Ovary (tissue), 9 donors: ENCODE data around the gene TARS3. TPM values are rescaled to one million over a fixed set of nuclear protein-coding genes. Genes with fewer than 3 reads are reported as not detected.

Experiments
- DNase-seq, 5 donors: peaks; one replicate each; pipeline ENCODE4 v3.0.0-alpha.2; 2019 to 2020
- H3K27ac ChIP-seq, 2 donors: fragments of 200-600 bp; one replicate each; pipeline versions ENCODE4 v1.5.1 to v1.8.0; 2019 to 2022
- H3K27me3 ChIP-seq: fragments of 200-600 bp; one replicate; pipeline ENCODE4 v1.8.0; 2022
- H3K36me3 ChIP-seq: fragments of 200-600 bp; sonication (generic); one replicate; pipeline ENCODE4 v1.5.1; 2019
- H3K4me1 ChIP-seq: one replicate; pipeline ENCODE4 v1.8.1; 2013; ENCODE audit warnings: mild to moderate bottlenecking, moderate library complexity; ENCODE audit not compliant: insufficient read depth
- H3K4me3 ChIP-seq: fragments of 200-600 bp; sonication (generic); one replicate; pipeline ENCODE4 v1.5.1; 2017
- H3K9me3 ChIP-seq, 2 donors: fragments of 200-600 bp in 1 of 2; sonication (generic) in 1 of 2; one replicate each; pipeline versions ENCODE4 v1.5.1 to v1.8.1; 2013 to 2019; ENCODE audit warnings: mild to moderate bottlenecking in 1 of 2, moderate library complexity in 1 of 2
- CTCF ChIP-seq, 3 donors: fragments of 450-650 bp in 2 of 3; fragments of 200-600 bp in 1 of 3; IDR thresholded peaks; one replicate each; pipeline versions ENCODE4 v1.5.1 to v1.8.0; 2016 to 2022; ENCODE audit warnings: antibody characterized with exemption in 3 of 3, mild to moderate bottlenecking in 1 of 3
- EP300 ChIP-seq: sonication (generic); formaldehyde crosslinking; IDR thresholded peaks from one replicate; pipeline ENCODE4 v1.6.1; 2017; ENCODE audit warnings: antibody characterized with exemption
- POLR2A ChIP-seq: fragments of 450-650 bp; IDR thresholded peaks from one replicate; pipeline ENCODE4 v1.6.1; 2017; ENCODE audit warnings: antibody characterized with exemption, mild to moderate bottlenecking, moderate library complexity
- WGBS, 3 donors: extraction: QIAGEN DNeasy Blood & Tissue Kit in 1 of 3; methylation state at CpG; one replicate each; pipeline versions ENCODE4 v1.1.5 to v1.1.7; 2013 to 2017; 5-methylcytosine and 5-hydroxymethylcytosine counted together
- intact Hi-C, 4 donors: fragments of 100-400 bp; cut with DNase I; formaldehyde crosslinking; loops; one replicate each; pipeline versions ENCODE4 v1.11.0 to v1.15.1; 2022 to 2023
- polyA plus RNA-seq, 2 donors: library from polyadenylated mRNA; stranded (reverse); fragments of 200-250 nt in 1 of 2; fragments of 350-450 nt in 1 of 2; fragmentation: Illumina TruSeq in 1 of 2; extraction: RNeasy Lipid Tissue Mini Kit (QIAGEN cat#74804) in 1 of 2; gene quantifications; one replicate each; pipeline ENCODE4 v1.2.3, GENCODE V29; 2013 to 2014
- total RNA-seq, 7 donors: library from RNA; depleted of rRNA in 2 of 7; stranded (reverse); fragments of >200 nt in 2 of 7; fragmentation: NEBNext Ultra II Directional in 3 of 7; extraction: Animal tissue kit (Norgen Biotek cat#: 25700) in 3 of 7; gene quantifications; one replicate each; pipeline versions ENCODE4 v1.1.0 to v1.2.4, GENCODE V29; 2016 to 2023
- donor health status: DM: no; HTN: no; CAD: no; lungs with moderate emphysema.
- donor health status: DM: no; HTN: no; CAD: no.
- donor health status: Bipolar disorder and iron deficiency.
- donor health status: DM: yes; HTN: yes; CAD: no.
- donor health status: DM: no; HTN: no; CAD: no.
- donor health status: DM: yes; HTN: yes; CAD: no.

Gene TARS3
- total and polyA plus RNA-seq, 9 donors: 10.1 to 23.5 (median 15.3) TPM

- Histone ChIP-seq H3K4me1 (peaks cover 5% of the 10 kb centered on the region), H3K27me3 (no peaks in the 10 kb centered on the region), H3K9me3 (no peaks in the 10 kb centered on the region), H3K27ac (peak overlapping the region; percentile 60 to 92), H3K36me3 (no peaks in the 10 kb centered on the region), H3K4me3 (peak overlapping the region; percentile 97)
- 25 to 37% (median 29%) methylated on average over 35 to 42 of the region's 42 CpGs for WGBS, 3 donors
- peak in 1 of 5 donors; percentile 28 for DNase-seq
- intact Hi-C loops: no loop called here
- no peak for TF ChIP-seq POLR2A
Measured at GRCh38 chr15:101652786-101653430, 71.4 kb downstream of the TARS3 start.

DNA sequence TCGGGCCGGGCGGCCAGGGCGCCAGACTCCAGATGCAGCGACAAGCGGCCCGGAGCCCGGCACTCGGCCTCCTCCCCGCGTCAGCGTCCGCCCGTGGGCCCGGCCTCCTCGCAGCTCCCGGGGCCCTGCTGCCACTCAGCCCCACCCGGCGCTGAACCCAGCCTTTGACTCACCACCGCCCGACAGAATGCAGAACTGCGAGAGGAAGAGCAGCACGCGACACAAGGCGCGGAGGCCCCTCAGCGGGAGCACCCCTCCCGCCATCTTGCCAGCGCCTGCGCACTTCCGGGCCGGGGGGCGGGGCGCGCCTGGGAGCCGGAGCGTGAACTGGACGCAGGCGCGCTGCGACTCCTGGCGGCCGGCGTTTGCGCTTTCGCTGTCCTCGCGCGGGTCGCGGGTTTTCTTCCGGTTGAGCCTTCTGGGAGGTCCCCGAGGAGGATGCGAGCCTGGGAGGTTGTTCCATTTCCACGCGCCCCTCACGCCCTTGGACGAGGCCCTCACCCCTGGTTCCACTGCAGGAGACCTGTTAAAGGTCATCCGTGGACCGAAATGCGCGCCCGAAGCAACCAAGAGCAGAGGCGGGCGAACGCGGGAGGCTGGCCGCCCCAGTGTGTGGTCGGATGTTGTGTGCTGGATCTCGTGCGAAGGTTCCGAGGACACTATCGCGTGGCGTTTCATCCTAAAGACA is 72.0 kb downstream of the TARS3 start, which contains the start of gene TM2D3:
Gene TM2D3, minus strand, starts transcription at position 284 of the 688 bp plus-strand sequence. Its CDS starts 20 bp downstream, at position 264.
- H3K27me3 ChIP-seq: no peaks in the 10 kb centered on the region
- intact Hi-C loops: no loop called here
- H3K9me3 ChIP-seq: no peaks in the 10 kb centered on the region
- TF ChIP-seq EP300 (no peak), POLR2A (peak; percentile 92), CTCF (IDR thresholded peaks at IDR 0.05) (peak; percentile 92 to 98 (median 97))
- H3K4me1 ChIP-seq: peaks cover 5% of the 10 kb centered on the region
- peak within 1 kb of the TSS; percentile 97 for H3K4me3 ChIP-seq
- 0% methylated on average over 29 to 75 of the region's 75 CpGs for WGBS, 3 donors
- peak; percentile 91 to 97 (median 94) for DNase-seq
- no peaks in the 10 kb centered on the region for H3K36me3 ChIP-seq
- peak within 1 kb of the TSS; percentile 60 to 92 for H3K27ac ChIP-seq

DNA sequence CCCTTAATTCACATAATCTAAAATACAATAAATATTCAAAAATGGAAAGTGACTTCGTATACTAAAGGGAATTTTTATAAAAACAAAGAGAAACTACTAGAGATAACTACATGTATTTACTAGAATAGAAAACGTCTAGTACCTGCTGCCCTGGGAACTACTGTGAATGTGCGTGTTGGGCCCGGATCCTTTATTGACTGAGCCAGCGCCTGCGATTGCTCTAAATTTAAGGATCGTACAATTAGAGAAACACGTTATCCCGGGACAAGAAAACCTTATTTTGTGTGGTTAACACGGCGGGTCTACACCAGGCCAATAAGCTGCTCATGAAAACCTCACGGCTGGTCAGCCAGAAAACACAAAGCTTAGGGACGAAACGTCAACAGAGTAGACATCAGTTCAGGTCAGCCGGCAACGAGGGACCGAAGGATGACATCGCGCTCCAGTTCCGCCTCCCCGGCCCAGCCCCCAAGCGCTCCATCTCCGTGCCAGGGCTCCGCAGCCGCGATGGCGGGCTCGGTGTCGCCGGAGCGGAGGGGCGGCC is 72.6 kb downstream of the TARS3 start:
- TF ChIP-seq POLR2A (no peak), CTCF (IDR thresholded peaks at IDR 0.05) (no peak), EP300 (no peak)
- intact Hi-C loops: no loop called here
- DNase-seq: peak in 1 of 5 donors; percentile 45
- Histone ChIP-seq H3K9me3 (no peaks in the 10 kb centered on the region), H3K36me3 (no peaks in the 10 kb centered on the region), H3K4me3 (peak overlapping the region; percentile 97), H3K27ac (peak overlapping the region; percentile 60 to 92), H3K4me1 (peaks cover 7% of the 10 kb centered on the region), H3K27me3 (no peaks in the 10 kb centered on the region)
- WGBS, 3 donors: 0 to 1% (median 0%) methylated on average over 32 of the region's 32 CpGs

DNA sequence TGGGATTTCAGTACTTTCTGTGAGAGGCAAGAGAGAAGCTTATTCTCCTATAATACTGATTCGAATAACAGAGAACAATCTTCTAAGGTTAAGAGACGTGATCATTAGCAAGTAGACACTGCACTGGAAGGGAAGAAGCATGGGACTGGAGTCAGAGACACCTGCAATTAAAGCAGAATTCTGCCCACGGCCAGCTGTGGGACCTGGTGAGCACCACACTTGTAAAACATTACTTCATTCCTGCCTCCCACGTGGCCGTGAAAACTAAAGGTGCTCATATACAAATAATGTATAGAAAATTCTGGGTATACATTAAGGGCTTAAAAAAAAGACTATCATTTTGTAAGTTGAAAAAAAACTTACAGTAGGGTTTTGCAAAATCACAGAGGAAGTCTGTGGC is 74.1 kb downstream of the TARS3 start:
- Histone ChIP-seq H3K27ac (no peak overlapping the region), H3K4me3 (no peak overlapping the region), H3K27me3 (no peaks in the 10 kb centered on the region), H3K4me1 (peaks cover 8% of the 10 kb centered on the region), H3K9me3 (no peaks in the 10 kb centered on the region), H3K36me3 (no peaks in the 10 kb centered on the region)
- WGBS, 3 donors: 46 to 54% (median 48%) methylated on average over 5 of the region's 5 CpGs
- DNase-seq: no peak
- intact Hi-C loops: no loop called here
- no peak for TF ChIP-seq EP300
- TF ChIP-seq CTCF (IDR thresholded peaks at IDR 0.05): no peak
- no peak for TF ChIP-seq POLR2A

- intact Hi-C loops: no loop called here
- Histone ChIP-seq H3K9me3 (no peaks in the 10 kb centered on the region), H3K36me3 (no peaks in the 10 kb centered on the region), H3K27me3 (no peaks in the 10 kb centered on the region), H3K4me3 (no peak overlapping the region), H3K27ac (no peak overlapping the region), H3K4me1 (peaks cover 8% of the 10 kb centered on the region)
- TF ChIP-seq EP300: no peak
- no peak for TF ChIP-seq POLR2A
- no peak for TF ChIP-seq CTCF (IDR thresholded peaks at IDR 0.05)
- 90 to 94% (median 91%) methylated on average over 6 of the region's 6 CpGs for WGBS, 3 donors
- DNase-seq: no peak
Measured at GRCh38 chr15:101648356-101648755, 75.9 kb downstream of the TARS3 start.
